Activated T-helper 17 cell treated with anti-CD3 and anti-CD28 coated beads, Interleukin-2, amount 50 U/mL, for 72 hours (primary cell): Measurements from ENCODE around the gene MYO1D. TPM values are rescaled to one million over a fixed set of nuclear protein-coding genes. Genes with fewer than 3 reads are reported as not detected.
A peak's percentile ranks its signal among the peaks of the same experiment; 100 is the strongest.

ENCODE experiments used
- ATAC-seq: fragments of 150-1000 bp; cut with Tn5 transposase; replicated peaks from 2 replicates; pipeline ENCODE4 v1.10.0; 2021; ENCODE audit warnings: mild to moderate bottlenecking, moderate library complexity
- H3K27ac Mint-ChIP-seq: one replicate; pipeline ENCODE4 v1.8.0; 2022; ENCODE audit warnings: mixed read lengths
- H3K27me3 Mint-ChIP-seq: one replicate; pipeline ENCODE4 v1.8.0; 2022; ENCODE audit warnings: mixed read lengths
- H3K36me3 Mint-ChIP-seq: one replicate; pipeline ENCODE4 v1.8.0; 2022; ENCODE audit warnings: low read depth, mild to moderate bottlenecking, mixed read lengths
- H3K4me1 Mint-ChIP-seq: one replicate; pipeline ENCODE4 v1.8.0; 2022; ENCODE audit warnings: mixed read lengths
- H3K4me3 Mint-ChIP-seq: one replicate; pipeline ENCODE4 v1.8.0; 2022; ENCODE audit warnings: mild to moderate bottlenecking, mixed read lengths
- H3K9me3 Mint-ChIP-seq: one replicate; pipeline ENCODE4 v1.8.0; 2022; ENCODE audit warnings: mixed read lengths
- total RNA-seq, 2 donors: library from RNA; stranded (reverse); gene quantifications; one replicate each; pipeline ENCODE4 v1.2.3, GENCODE V29; 2022

MYO1D gene
- total RNA-seq, 2 donors from 2014 or later, result 9.1 to 32.0 TPM

DNA sequence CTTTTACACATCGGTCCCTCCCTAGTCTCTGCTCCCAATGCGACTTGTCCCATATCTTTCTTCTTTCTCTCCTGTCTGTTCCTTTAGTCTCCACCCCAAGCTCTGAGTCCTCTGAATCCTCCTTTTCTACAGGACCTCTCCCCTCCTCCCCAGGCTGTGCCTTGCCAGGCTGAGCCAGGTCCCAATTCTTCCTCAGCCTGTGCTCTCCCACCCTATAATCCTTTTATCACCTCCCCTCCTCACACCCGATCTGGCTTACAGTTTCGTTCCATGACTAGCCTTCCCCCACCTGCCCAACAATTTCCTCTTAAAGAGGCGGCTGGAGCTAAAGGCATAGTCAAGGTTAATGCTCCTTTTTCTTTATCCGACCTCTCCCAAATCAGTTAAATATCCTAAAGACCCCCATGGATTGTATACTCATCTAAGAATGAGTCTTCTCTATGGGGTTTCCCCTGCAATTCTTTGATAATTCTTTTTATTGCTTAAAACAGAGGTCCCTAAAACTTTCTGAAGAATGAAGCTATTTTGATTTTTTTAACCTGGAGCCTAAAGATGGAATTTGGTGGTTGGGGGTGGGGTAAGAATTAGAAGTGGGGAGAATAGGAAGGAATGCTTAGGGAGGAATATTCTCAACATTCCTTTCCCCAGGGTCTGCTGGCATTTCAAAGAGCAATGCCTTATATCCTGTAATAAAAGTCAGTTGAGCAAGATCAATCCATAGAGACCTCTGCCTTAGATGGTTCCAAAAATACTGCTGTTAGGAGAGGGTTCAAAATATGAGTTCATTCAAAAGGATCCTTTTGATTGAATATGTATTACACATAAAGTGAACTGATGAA is 102.8 kb downstream of the MYO1D start:
- Mint-ChIP-seq H3K9me3 (no peaks in the 10 kb centered on the region), H3K36me3 (peaks cover 24% of the 10 kb centered on the region), H3K27ac (no peak overlapping the region), H3K4me3 (no peak overlapping the region), H3K27me3 (no peaks in the 10 kb centered on the region), H3K4me1 (no peaks in the 10 kb centered on the region)
- no peak for ATAC-seq

DNA sequence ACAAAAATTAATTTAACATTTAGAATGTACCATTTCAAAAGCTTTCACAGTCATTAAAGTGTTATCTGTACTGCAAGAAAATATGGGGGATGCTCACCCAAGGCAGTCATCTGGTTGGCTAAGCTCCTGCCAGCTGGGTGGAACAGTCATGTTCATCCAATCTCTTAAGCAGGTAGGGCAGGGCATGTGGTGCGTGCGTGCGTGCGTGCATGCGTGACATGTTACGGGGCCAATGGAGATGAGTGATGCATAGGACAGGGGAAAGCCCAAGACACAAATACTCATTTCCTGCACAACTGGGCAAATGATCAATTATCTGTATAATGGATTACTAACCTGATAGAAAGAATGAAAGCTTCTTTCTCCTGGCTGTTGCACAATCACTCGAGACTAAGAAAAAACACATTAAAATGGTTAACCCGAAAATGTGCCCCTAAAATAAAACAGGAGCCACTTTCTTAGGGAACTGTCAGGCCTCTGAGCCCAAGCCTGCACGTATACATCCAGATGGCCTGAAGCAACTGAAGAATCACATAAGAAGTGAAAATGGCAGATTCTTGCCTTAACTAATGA is 104.4 kb downstream of the MYO1D start:
- ATAC-seq, result peak; percentile 60
- Mint-ChIP-seq H3K4me1 (no peaks in the 10 kb centered on the region), H3K36me3 (peaks cover 29% of the 10 kb centered on the region), H3K9me3 (no peaks in the 10 kb centered on the region), H3K27me3 (no peaks in the 10 kb centered on the region), H3K27ac (no peak overlapping the region), H3K4me3 (no peak overlapping the region)

DNA sequence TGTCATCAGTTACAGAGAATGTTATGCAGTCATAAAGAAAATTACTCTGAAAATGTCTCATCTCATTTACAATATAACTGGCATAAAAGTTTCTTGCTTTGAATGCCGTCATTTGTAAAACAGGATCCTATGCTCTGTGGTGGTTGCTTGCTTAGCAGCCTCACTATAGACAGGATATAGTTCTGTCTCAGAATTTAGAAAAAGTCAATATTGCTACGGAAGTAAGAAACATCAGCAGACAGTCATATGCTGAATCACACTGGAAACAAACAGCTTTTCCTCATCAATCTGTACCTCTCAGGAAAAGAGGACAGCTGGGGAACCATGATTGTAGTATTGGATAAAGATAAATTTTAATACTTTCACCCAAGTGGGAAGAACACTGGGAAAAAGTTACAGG is 105.5 kb downstream of the MYO1D start:
- Mint-ChIP-seq H3K4me3 (no peak overlapping the region), H3K4me1 (no peaks in the 10 kb centered on the region), H3K27ac (peak overlapping the region; percentile 56), H3K27me3 (no peaks in the 10 kb centered on the region), H3K9me3 (no peaks in the 10 kb centered on the region), H3K36me3 (peaks cover 36% of the 10 kb centered on the region)
- ATAC-seq, result peak; percentile 60

DNA sequence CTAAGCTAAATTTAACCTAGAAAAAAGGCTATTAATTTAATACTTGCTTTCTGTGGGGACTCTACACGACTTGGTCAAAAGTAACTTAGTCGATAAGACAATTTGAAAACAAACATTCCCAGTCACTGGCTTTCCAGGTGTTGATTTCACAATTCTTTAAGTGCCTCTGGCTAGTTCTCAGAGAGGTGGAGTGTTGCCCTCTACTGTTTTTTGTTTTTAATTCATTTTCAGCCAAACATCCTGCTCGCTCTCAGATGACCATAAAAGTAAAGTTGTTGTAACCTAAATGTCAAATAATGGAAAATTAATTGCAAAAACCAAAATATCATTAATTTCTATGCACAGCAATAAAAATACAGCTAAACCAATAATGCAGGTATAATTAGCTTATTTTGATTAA is 107.1 kb downstream of the MYO1D start:
- H3K27me3 Mint-ChIP-seq, result no peaks in the 10 kb centered on the region
- ATAC-seq, result no peak
- H3K4me1 Mint-ChIP-seq, result no peaks in the 10 kb centered on the region
- H3K27ac Mint-ChIP-seq, result no peak overlapping the region
- H3K9me3 Mint-ChIP-seq, result no peaks in the 10 kb centered on the region
- H3K36me3 Mint-ChIP-seq, result peaks cover 32% of the 10 kb centered on the region
- no peak overlapping the region for H3K4me3 Mint-ChIP-seq

DNA sequence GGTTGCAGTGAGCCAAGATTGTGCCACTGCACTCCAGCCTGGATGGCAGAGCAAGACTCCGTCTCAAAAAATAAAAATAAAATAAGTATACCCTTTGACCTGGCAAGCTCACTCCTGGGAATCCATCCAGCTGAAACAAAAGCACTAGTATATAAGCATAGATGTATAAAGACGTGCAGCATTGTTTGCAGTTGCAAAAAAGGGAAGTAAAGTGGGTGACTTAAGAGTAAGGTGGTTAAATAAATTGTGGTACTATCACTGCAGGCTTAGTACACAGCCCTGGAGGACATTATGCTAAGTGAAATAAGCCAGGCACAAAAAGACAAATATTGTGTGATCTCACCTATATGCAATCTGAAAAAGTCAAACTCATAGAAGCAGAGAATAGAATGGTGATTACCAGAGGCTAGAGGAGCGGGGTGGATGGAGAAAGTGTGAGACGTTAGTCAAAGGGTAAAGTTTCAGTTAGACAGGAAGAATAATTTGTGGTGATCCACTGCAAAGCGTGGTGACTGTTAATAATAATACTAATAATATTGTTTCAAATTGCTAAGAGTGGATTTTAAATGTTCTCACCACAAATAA is 113.0 kb downstream of the MYO1D start:
- H3K9me3 Mint-ChIP-seq, result no peaks in the 10 kb centered on the region
- no peaks in the 10 kb centered on the region for H3K27me3 Mint-ChIP-seq
- no peak overlapping the region for H3K4me3 Mint-ChIP-seq
- peaks cover 7% of the 10 kb centered on the region for H3K4me1 Mint-ChIP-seq
- peaks cover 31% of the 10 kb centered on the region for H3K36me3 Mint-ChIP-seq
- H3K27ac Mint-ChIP-seq, result no peak overlapping the region
- ATAC-seq, result no peak

DNA sequence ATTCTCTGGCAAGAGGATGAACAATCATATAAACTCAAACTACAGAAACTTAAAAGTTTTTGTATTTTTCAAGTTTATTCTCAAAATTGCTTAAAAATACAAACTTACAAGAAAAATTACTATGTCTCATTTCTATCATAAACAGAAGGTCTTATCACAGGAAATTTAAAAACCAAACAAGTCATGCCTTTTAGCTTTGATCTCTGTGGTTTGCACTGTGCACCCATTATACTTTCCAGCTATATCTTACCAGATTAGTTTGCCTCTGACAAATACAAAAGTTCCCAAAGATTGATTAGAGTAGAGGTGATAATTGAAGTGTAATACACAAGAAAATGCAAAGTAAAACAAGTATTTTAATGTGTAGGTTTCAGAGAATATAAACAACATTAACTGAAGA is 117.4 kb downstream of the MYO1D start:
- H3K9me3 Mint-ChIP-seq, result no peaks in the 10 kb centered on the region
- H3K4me1 Mint-ChIP-seq, result peaks cover 11% of the 10 kb centered on the region
- no peak overlapping the region for H3K4me3 Mint-ChIP-seq
- no peaks in the 10 kb centered on the region for H3K27me3 Mint-ChIP-seq
- no peak for ATAC-seq
- no peak overlapping the region for H3K27ac Mint-ChIP-seq
- H3K36me3 Mint-ChIP-seq, result peaks cover 20% of the 10 kb centered on the region

DNA sequence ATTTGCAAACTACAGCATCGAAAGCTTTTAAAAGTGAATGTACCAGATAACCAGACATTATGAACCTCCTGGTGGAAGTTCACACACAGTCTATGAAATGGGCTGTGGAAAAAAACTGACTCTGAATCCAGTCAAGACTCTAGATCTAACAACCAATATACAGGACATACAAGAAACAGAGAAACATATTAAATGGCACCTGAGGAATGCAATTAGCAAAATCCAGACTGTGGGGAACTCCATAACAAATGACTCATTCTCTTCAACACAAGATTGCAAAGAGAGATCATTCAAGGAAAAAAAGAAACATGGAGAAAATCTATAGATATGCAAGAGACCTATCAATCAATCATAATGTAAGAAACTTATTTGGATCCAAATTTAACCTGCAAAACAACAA is 119.0 kb downstream of the MYO1D start:
- no peak for ATAC-seq
- Mint-ChIP-seq H3K27me3 (no peaks in the 10 kb centered on the region), H3K36me3 (peaks cover 16% of the 10 kb centered on the region), H3K9me3 (no peaks in the 10 kb centered on the region), H3K4me1 (peaks cover 11% of the 10 kb centered on the region), H3K4me3 (no peak overlapping the region), H3K27ac (no peak overlapping the region)

DNA sequence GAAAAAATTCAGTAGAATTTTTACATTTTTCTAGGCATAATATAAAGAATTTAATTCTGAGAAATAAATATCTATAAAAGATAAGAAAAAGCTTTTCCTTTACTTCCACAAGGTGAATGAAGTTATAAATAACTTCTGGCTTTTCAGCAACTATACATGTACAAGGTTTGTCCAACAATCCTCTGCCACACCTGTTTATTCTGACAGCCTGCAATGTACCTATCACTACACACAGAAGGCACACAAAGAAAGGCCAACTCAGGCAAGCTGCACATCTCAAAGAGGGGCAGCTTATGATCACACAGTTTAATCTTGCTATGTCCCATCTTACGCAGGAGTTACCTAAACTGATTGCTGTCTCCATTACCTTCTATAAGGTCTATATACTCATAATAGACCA is 120.2 kb downstream of the MYO1D start:
- H3K9me3 Mint-ChIP-seq, result no peaks in the 10 kb centered on the region
- no peak for ATAC-seq
- no peak overlapping the region for H3K27ac Mint-ChIP-seq
- peaks cover 11% of the 10 kb centered on the region for H3K36me3 Mint-ChIP-seq
- peaks cover 11% of the 10 kb centered on the region for H3K4me1 Mint-ChIP-seq
- H3K4me3 Mint-ChIP-seq, result no peak overlapping the region
- H3K27me3 Mint-ChIP-seq, result no peaks in the 10 kb centered on the region

DNA sequence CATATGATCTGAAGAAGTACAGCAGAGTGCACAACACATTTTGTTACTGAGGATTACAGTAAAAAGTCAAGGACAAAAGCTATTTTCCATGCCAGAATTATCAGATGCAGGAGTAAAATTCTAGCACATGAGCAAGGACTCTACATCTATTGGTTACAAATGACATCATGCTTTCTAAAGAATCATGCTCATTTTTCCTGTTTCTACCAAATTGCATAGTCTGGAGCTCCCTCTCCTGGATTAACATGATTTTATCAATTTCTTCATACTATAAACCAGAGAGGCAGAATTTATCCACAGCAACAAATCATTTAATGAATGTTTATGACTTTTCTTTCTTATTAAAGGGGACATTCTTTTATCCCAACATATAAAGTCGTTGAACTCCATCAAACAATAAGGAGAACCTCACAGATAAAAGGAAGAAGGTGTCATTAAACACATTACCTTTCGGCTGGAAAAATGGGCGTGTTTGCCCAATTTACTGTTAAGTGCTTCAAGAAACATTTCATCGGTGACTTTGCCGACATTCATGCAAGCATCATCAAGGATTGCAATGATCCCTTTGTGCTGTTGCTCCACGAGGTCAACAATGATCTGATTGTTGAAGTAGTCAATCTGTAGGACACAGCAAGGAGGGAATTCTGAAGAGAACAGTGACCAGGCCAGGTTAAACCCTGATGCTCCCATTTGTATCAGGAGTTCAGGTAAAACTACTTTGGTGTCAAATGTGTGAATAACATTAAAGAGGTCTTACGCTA is 121.7 kb downstream of the MYO1D start:
- no peak overlapping the region for H3K4me3 Mint-ChIP-seq
- no peak overlapping the region for H3K27ac Mint-ChIP-seq
- H3K4me1 Mint-ChIP-seq, result peaks cover 11% of the 10 kb centered on the region
- ATAC-seq, result peak; percentile 63
- H3K27me3 Mint-ChIP-seq, result no peaks in the 10 kb centered on the region
- H3K9me3 Mint-ChIP-seq, result no peaks in the 10 kb centered on the region
- peaks cover 7% of the 10 kb centered on the region for H3K36me3 Mint-ChIP-seq

DNA sequence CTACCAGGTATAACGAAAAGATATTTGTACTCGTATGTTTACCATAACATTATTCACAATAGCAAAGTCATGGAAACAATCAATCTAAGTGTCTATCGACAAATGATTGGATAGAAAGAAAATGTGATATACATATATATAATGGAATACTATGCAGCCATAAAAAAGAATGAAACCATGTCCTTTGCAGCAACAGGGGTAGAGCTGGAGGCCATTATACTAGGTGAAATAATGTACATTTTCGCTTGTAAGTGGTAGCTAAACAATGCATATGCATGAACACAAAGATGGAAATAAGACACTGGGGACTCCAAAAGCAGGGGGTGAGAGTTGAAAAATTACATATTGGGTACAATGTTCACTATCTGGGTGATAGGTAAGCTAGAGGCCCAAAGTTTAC is 124.0 kb downstream of the MYO1D start:
- H3K27me3 Mint-ChIP-seq, result no peaks in the 10 kb centered on the region
- no peak overlapping the region for H3K4me3 Mint-ChIP-seq
- no peaks in the 10 kb centered on the region for H3K9me3 Mint-ChIP-seq

DNA sequence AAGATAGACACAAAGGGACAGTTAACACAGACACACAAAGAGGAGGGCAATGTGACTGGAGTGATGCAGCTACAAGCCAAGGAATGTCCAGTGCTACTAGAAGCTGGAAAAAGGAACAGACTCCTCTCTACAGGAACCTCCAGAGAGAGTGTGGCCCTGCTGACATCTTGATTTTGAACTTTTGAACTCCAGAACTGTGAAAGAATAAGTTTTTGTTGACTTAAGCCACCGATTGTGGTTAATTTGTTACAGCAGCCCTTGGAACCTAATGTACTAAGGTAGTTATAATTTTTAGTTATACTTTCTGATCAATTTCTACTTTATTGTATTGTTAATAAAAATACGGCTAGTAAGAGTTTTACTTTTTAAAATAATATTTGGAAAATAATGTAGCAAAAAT is 129.1 kb downstream of the MYO1D start:
- Mint-ChIP-seq H3K9me3 (no peaks in the 10 kb centered on the region), H3K27me3 (no peaks in the 10 kb centered on the region), H3K4me3 (no peak overlapping the region), H3K4me1 (no peaks in the 10 kb centered on the region), H3K27ac (no peak overlapping the region), H3K36me3 (peaks cover 7% of the 10 kb centered on the region)
- no peak for ATAC-seq

More for the DNA sequence above, 124.0 kb downstream of the MYO1D start:
- ATAC-seq, result no peak
- H3K27ac Mint-ChIP-seq, result no peak overlapping the region
- H3K36me3 Mint-ChIP-seq, result no peaks in the 10 kb centered on the region
- peaks cover 2% of the 10 kb centered on the region for H3K4me1 Mint-ChIP-seq

DNA sequence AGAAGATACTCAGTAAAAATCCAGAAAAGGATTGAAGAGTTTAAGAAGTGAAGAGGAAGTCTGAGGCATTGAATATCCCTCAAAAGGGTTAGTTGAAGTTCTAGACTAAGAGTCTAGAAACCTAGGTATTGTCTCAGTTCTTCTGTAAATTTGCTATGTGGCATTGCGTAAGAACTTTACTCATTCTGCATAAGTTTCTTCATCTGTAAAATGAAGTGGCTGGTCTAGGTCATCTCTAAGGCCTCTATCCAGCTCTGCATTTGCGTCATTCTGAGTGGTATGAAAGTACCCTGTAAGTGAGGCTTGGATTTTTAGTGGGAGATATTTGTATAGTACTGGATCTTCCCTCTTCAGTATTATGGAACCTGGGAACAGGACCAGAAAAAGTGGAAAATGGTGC is 130.2 kb downstream of the MYO1D start:
- Mint-ChIP-seq H3K9me3 (no peaks in the 10 kb centered on the region), H3K27ac (no peak overlapping the region), H3K36me3 (peaks cover 7% of the 10 kb centered on the region), H3K4me1 (no peaks in the 10 kb centered on the region), H3K4me3 (no peak overlapping the region), H3K27me3 (no peaks in the 10 kb centered on the region)
- ATAC-seq, result no peak

DNA sequence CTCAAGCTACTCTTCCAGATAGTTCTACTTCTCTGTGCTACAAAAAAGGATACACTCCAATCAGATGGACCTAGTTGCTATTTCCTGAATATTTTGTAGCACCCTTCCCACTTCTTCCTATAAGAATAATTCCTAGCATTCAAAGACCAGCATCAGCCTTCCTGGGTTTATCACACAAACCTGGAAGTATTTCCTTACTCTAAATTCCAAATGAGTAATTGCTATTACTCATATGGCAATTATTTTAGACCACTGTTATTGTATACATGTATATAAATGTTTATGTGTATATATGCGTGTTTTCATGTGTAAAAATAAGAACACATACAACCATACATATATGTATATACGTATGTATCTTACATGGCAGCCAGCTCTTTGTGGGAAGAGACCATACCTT is 130.6 kb downstream of the MYO1D start:
- Mint-ChIP-seq H3K4me1 (no peaks in the 10 kb centered on the region), H3K27me3 (no peaks in the 10 kb centered on the region), H3K9me3 (no peaks in the 10 kb centered on the region), H3K4me3 (no peak overlapping the region), H3K36me3 (peaks cover 7% of the 10 kb centered on the region), H3K27ac (no peak overlapping the region)
- no peak for ATAC-seq

DNA sequence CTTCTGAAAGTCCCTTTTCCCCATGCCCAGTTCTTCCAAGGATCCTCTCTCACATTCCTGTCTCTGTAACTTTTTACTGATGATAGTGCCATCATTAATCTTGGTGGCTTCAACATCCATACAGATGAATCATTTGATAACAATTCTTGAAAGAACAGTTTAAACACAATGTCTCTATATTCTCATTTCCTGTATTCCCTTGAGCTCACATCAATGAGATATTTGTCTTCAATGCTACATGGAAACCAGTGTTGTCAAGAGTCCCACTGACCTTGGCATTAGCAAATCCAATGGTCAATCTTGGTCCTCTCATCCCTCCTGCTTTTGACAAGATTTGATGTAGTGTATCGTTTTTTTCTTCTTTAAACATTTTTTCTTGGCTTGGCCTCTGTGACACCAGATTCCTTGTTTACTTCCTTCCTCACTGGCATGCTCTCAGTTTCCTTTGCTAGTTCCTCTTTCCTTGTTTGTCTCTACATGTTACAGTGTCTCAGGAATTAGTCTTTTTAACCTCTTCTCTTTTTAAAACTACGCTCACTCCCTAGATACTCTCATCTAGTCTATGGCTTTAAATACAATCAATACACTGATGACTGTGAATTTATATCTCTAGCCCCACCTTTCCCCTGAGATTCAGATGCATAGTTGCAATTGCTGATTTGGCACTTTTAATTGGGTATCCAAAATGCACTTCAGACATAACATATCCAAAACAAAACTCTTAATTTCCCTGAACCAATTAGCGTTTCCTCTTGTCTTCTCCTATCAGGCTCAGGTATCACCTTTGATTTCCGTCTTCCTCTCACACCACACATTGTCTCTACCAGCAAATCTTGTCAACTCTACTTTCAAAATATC is 134.0 kb downstream of the MYO1D start:
- H3K9me3 Mint-ChIP-seq, result no peaks in the 10 kb centered on the region
- no peaks in the 10 kb centered on the region for H3K27me3 Mint-ChIP-seq
- no peak for ATAC-seq
- no peaks in the 10 kb centered on the region for H3K4me1 Mint-ChIP-seq
- no peak overlapping the region for H3K27ac Mint-ChIP-seq
- H3K36me3 Mint-ChIP-seq, result peaks cover 7% of the 10 kb centered on the region
- H3K4me3 Mint-ChIP-seq, result no peak overlapping the region
